ENCODE measurements around the gene OTUD5. TPM values are rescaled to one million over a fixed set of nuclear protein-coding genes. Genes with fewer than 3 reads are reported as not detected.
A peak's percentile ranks its signal among the peaks of the same experiment; 100 is the strongest.

OTUD5 gene
- total and polyA plus RNA-seq, 2 of the 13 experiments (the other 11 are each of a cell fraction or from before 2014, with no cell fraction given) = 18.4 to 42.2 TPM

DNA sequence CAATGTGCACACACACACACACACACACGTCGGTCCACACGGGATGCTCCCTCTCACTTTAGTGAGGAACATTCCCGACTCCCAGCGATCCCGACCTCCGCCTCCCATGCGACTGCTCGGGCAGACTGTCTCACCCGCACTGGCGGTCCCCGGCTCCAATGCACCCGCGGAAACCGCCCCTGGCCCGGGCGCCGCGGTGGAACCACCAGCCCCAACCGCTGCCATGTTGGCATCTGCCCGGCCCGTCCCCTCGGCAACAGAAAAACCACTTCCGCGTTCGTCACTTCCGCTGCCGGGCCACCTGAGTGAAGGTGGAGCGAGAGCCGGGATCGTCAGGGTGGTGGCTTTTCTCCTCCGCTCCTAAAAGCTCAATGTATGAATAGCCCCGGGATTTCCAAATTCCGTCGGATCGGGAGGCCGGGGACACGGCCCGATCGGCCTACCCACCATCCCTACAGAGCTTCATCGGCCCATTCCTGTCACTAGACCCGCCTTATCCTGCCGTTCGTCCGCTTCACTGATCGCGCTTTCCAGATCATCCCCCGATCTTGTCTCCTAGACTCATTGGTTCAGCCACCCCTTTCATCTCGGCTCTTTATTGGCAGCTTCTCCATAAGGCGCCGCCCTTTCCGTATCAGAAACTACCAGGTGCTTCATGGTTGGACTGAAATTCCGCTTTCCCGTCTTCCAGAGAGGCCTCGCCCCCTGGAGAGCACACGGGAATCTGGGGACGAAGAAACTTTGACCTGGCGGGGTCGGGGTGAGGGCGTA, 45.8 kb downstream of the OTUD5 start, which contains the start of gene SLC35A2 (continued):
- TF ChIP-seq, protein P1, sequence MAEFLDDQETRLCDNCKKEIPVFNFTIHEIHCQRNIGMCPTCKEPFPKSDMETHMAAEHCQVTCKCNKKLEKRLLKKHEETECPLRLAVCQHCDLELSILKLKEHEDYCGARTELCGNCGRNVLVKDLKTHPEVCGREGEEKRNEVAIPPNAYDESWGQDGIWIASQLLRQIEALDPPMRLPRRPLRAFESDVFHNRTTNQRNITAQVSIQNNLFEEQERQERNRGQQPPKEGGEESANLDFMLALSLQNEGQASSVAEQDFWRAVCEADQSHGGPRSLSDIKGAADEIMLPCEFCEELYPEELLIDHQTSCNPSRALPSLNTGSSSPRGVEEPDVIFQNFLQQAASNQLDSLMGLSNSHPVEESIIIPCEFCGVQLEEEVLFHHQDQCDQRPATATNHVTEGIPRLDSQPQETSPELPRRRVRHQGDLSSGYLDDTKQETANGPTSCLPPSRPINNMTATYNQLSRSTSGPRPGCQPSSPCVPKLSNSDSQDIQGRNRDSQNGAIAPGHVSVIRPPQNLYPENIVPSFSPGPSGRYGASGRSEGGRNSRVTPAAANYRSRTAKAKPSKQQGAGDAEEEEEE (CRISPR knock-in tag; IDR thresholded peaks at IDR 0.05; ENCODE audit: borderline replicate concordance) = no peak
- TF ChIP-seq ZNF263 (CRISPR knock-in tag; IDR thresholded peaks at IDR 0.05) = no peak
- no peak for TF ChIP-seq ZNF746 (CRISPR knock-in tag; IDR thresholded peaks at IDR 0.05)
- TF ChIP-seq HNRNPL (IDR thresholded peaks at IDR 0.05; ENCODE audit: low read depth, low read length) = no peak
- no peak for TF ChIP-seq ZNF564 (CRISPR knock-in tag; IDR thresholded peaks at IDR 0.05)
- peak; percentile 65; the same call in 1 of the 2 replicates for TF ChIP-seq RXRA (CRISPR knock-in tag; IDR thresholded peaks at IDR 0.05)
- no peak for TF ChIP-seq ZNF672 (CRISPR knock-in tag; IDR thresholded peaks at IDR 0.05)
- TF ChIP-seq, protein P2, sequence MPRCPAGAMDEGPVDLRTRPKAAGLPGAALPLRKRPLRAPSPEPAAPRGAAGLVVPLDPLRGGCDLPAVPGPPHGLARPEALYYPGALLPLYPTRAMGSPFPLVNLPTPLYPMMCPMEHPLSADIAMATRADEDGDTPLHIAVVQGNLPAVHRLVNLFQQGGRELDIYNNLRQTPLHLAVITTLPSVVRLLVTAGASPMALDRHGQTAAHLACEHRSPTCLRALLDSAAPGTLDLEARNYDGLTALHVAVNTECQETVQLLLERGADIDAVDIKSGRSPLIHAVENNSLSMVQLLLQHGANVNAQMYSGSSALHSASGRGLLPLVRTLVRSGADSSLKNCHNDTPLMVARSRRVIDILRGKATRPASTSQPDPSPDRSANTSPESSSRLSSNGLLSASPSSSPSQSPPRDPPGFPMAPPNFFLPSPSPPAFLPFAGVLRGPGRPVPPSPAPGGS (CRISPR knock-in tag; IDR thresholded peaks at IDR 0.05) = no peak
- TF ChIP-seq CEBPB (IDR thresholded peaks at IDR 0.05; ENCODE audit: borderline replicate concordance, low read depth, low read length) = no peak
- no peak for TF ChIP-seq DNMT1 (CRISPR knock-in tag; IDR thresholded peaks at IDR 0.05)
- TF ChIP-seq, protein P3, sequence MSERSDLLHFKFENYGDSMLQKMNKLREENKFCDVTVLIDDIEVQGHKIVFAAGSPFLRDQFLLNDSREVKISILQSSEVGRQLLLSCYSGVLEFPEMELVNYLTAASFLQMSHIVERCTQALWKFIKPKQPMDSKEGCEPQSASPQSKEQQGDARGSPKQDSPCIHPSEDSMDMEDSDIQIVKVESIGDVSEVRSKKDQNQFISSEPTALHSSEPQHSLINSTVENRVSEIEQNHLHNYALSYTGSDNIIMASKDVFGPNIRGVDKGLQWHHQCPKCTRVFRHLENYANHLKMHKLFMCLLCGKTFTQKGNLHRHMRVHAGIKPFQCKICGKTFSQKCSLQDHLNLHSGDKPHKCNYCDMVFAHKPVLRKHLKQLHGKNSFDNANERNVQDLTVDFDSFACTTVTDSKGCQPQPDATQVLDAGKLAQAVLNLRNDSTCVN (CRISPR knock-in tag; IDR thresholded peaks at IDR 0.05; ENCODE audit: borderline replicate concordance) = no peak
- TF ChIP-seq ZNF678 (CRISPR knock-in tag; IDR thresholded peaks at IDR 0.05) = no peak
- no peak for TF ChIP-seq GZF1 (CRISPR knock-in tag; IDR thresholded peaks at IDR 0.05)
- TF ChIP-seq MXI1 (IDR thresholded peaks at IDR 0.05; ENCODE audit: borderline replicate concordance, low read depth, low read length) = peak; percentile 74; the same call in 1 of the 3 replicates
- TF ChIP-seq ZNF841 (CRISPR knock-in tag; IDR thresholded peaks at IDR 0.05; ENCODE audit: borderline replicate concordance) = no peak
- no peak for TF ChIP-seq ZSCAN20 (CRISPR knock-in tag; IDR thresholded peaks at IDR 0.05; ENCODE audit: borderline replicate concordance)
- TF ChIP-seq, protein P4, sequence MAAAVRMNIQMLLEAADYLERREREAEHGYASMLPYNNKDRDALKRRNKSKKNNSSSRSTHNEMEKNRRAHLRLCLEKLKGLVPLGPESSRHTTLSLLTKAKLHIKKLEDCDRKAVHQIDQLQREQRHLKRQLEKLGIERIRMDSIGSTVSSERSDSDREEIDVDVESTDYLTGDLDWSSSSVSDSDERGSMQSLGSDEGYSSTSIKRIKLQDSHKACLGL (CRISPR knock-in tag; IDR thresholded peaks at IDR 0.05) = peak; percentile 55; the same call in 1 of the 2 replicates
- TF ChIP-seq PHF21A (CRISPR knock-in tag; IDR thresholded peaks at IDR 0.05) = peak; percentile 37; the same call in 1 of the 2 replicates
- no peak for TF ChIP-seq MTF2 (CRISPR knock-in tag; IDR thresholded peaks at IDR 0.05; ENCODE audit: borderline replicate concordance)
- TF ChIP-seq ZNF121 (CRISPR knock-in tag; IDR thresholded peaks at IDR 0.05) = peak; percentile 11; the same call in 1 of the 2 replicates
- TF ChIP-seq SRSF9 (IDR thresholded peaks at IDR 0.05; ENCODE audit: borderline replicate concordance, insufficient read depth, low read depth, low read length, poor library complexity, severe bottlenecking) = no peak
- TF ChIP-seq ZNF550 (CRISPR knock-in tag; IDR thresholded peaks at IDR 0.05; ENCODE audit: borderline replicate concordance) = 0 out of 2 replicates have a peak, but pooled peaks have one; percentile 20
- TF ChIP-seq, protein P5, sequence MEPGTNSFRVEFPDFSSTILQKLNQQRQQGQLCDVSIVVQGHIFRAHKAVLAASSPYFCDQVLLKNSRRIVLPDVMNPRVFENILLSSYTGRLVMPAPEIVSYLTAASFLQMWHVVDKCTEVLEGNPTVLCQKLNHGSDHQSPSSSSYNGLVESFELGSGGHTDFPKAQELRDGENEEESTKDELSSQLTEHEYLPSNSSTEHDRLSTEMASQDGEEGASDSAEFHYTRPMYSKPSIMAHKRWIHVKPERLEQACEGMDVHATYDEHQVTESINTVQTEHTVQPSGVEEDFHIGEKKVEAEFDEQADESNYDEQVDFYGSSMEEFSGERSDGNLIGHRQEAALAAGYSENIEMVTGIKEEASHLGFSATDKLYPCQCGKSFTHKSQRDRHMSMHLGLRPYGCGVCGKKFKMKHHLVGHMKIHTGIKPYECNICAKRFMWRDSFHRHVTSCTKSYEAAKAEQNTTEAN (CRISPR knock-in tag; conservative IDR thresholded peaks at IDR 0.05) = no peak
